Neural cell (in vitro differentiated cells): ENCODE results near the gene SLC16A2. TPM values are rescaled to one million over a fixed set of nuclear protein-coding genes. Genes with fewer than 3 reads are reported as not detected.

ENCODE experiments used
- H2AFZ ChIP-seq: fragments of 200-600, 300-800 bp; sonication (generic), shearing (Covaris generic); 2 replicates; pipeline ENCODE4 v1.6.0; 2014; ENCODE audit warnings: low read depth, mild to moderate bottlenecking, antibody characterized with exemption, low read length, moderate library complexity
- H3F3A ChIP-seq: fragments of 200-600 bp; shearing (Covaris generic); 2 replicates; pipeline ENCODE4 v1.6.1; 2016; ENCODE audit warnings: mild to moderate bottlenecking, moderate library complexity, mixed read lengths, antibody characterized with exemption, low read length; ENCODE audit not compliant: insufficient read depth, poor library complexity, severe bottlenecking
- H3K27ac ChIP-seq: fragments of 200-600, 300-800 bp; sonication (generic), shearing (Covaris generic); 2 replicates; pipeline ENCODE4 v1.5.1; 2014; ENCODE audit warnings: mild to moderate bottlenecking, low read length, moderate library complexity
- H3K27me3 ChIP-seq: fragments of 300-800, 200-600 bp; sonication (generic), shearing (Covaris generic); 2 replicates; pipeline ENCODE4 v1.6.0; 2014; ENCODE audit warnings: mild to moderate bottlenecking, low read depth, low read length, moderate library complexity; ENCODE audit not compliant: insufficient read depth
- H3K36me3 ChIP-seq: fragments of 300-800, 200-600 bp; sonication (generic), shearing (Covaris generic); 2 replicates; pipeline ENCODE4 v1.5.1; 2014; ENCODE audit warnings: mild to moderate bottlenecking, antibody characterized with exemption, low read length, moderate library complexity; ENCODE audit not compliant: insufficient read depth
- H3K4me2 ChIP-seq: fragments of 300-800, 200-600 bp; sonication (generic), shearing (Covaris generic); 2 replicates; pipeline ENCODE4 v1.6.0; 2014; ENCODE audit warnings: mild to moderate bottlenecking, low read length
- H3K4me3 ChIP-seq: fragments of 300-800, 200-600 bp; sonication (generic), shearing (Covaris generic); 2 replicates; pipeline ENCODE4 v1.5.1; 2014; ENCODE audit warnings: mild to moderate bottlenecking, low read length, moderate library complexity
- H3K79me2 ChIP-seq: fragments of 200-600 bp; shearing (Covaris generic); replicated peaks from 2 replicates; pipeline ENCODE4 v1.6.0; 2014; ENCODE audit warnings: mild to moderate bottlenecking, low read length, moderate library complexity; ENCODE audit not compliant: insufficient read depth
- H3K9ac ChIP-seq: fragments of 300-800, 200-600 bp; sonication (generic), shearing (Covaris generic); 2 replicates; pipeline ENCODE4 v1.6.1; 2016; ENCODE audit warnings: mild to moderate bottlenecking, low read length, mixed read lengths
- H3K9me2 ChIP-seq: fragments of 200-600 bp; shearing (Covaris generic); 2 replicates; pipeline ENCODE4 v1.6.1; 2016; ENCODE audit warnings: mild to moderate bottlenecking, low read length, mixed read lengths; ENCODE audit not compliant: insufficient read depth
- H3K9me3 ChIP-seq: fragments of 200-600, 300-800 bp; sonication (generic), shearing (Covaris generic); 2 replicates; pipeline ENCODE4 v1.6.1; 2016; ENCODE audit warnings: mild to moderate bottlenecking, mixed run types, low read length, moderate library complexity, mixed read lengths
- H4K20me1 ChIP-seq: fragments of 200-600 bp; shearing (Covaris generic); 2 replicates; pipeline ENCODE4 v1.6.1; 2016; ENCODE audit warnings: mild to moderate bottlenecking, mixed run types; ENCODE audit not compliant: insufficient read depth
- EP300 ChIP-seq: fragments of 450-650 bp; conservative IDR thresholded peaks from 2 replicates; pipeline ENCODE4 v1.6.1; 2014; ENCODE audit warnings: antibody characterized with exemption, mild to moderate bottlenecking, moderate library complexity; ENCODE audit not compliant: poor library complexity, severe bottlenecking
- EZH2 ChIP-seq: fragments of 200-600, 300-800 bp; shearing (Covaris generic), sonication (generic); IDR thresholded peaks from 2 replicates; pipeline ENCODE4 v1.6.1; 2014; ENCODE audit warnings: antibody characterized with exemption, low read length, borderline replicate concordance, mild to moderate bottlenecking; ENCODE audit not compliant: insufficient read depth, poor library complexity, severe bottlenecking
- MXI1 ChIP-seq: fragments of 450-650 bp; conservative IDR thresholded peaks from 2 replicates; pipeline ENCODE4 v1.6.1; 2014; ENCODE audit warnings: antibody characterized with exemption, mild to moderate bottlenecking; ENCODE audit not compliant: poor library complexity, severe bottlenecking
- POLR2AphosphoS5 ChIP-seq: IDR thresholded peaks from 2 replicates; pipeline ENCODE4 v1.6.1; 2012
- RAD21 ChIP-seq: fragments of 450-650 bp; conservative IDR thresholded peaks from 2 replicates; pipeline ENCODE4 v1.6.1; 2014; ENCODE audit warnings: antibody characterized with exemption, mild to moderate bottlenecking, moderate library complexity
- SMC3 ChIP-seq: fragments of 450-650 bp; conservative IDR thresholded peaks from 2 replicates; pipeline ENCODE4 v1.6.1; 2014; ENCODE audit warnings: antibody characterized with exemption, mild to moderate bottlenecking, moderate library complexity; ENCODE audit not compliant: poor library complexity
- TAF1 ChIP-seq: IDR thresholded peaks from 2 replicates; pipeline ENCODE4 v1.6.1; 2012; ENCODE audit warnings: low read depth
- polyA plus RNA-seq: library from polyadenylated mRNA; depleted of rRNA; stranded (reverse); fragments of >200 nt; gene quantifications from 2 replicates; pipeline ENCODE4 v1.2.3, GENCODE V29; 2014
- small RNA-seq, 3 experiments: library from RNA; depleted of rRNA; stranded (forward); fragments of <200 nt; gene quantifications; one replicate each; pipeline ENCODE3, GENCODE V24; 2012
- TF ChIP-seq, protein P1 (sequence below): fragments of 450-650 bp; IDR thresholded peaks from 2 replicates; pipeline ENCODE4 v1.5.1; 2014; ENCODE audit warnings: antibody characterized with exemption, mild to moderate bottlenecking, moderate library complexity; ENCODE audit not compliant: poor library complexity, severe bottlenecking
- TF ChIP-seq, protein P2 (sequence below): IDR thresholded peaks from 2 replicates; pipeline ENCODE4 v1.6.1; 2012; ENCODE audit warnings: borderline replicate concordance

SLC16A2 gene
- polyA plus RNA-seq, 1 donor from 2014 or later: 14.5 TPM

DNA sequence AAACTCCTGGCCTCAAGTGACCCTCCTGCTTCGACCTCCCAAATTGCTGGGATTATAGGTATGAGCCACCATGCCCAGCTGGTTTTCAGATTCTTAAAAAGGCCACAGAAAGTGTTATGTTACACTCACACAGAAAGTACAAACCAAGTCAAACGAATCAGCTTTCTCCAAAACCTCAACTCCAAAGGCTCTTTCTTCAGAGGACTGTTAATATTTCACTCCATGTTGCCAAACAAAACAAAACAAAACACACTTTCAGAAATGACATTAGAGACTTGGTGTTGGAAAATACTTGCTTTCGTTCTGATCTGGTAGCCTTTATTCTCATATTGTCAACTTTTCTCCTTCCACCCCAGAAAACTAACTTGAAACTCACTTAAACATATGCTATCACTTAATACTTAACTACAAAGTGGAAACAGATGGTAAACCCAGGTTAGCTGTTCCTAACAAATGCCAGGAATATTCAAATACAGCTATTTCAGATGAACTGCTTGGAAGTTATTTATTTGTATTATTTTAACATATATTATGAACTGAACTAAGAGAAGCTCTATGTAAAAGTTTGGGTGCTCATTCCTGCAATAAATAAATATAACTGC lies 158.4 kb downstream of the SLC16A2 start:
- Histone ChIP-seq H4K20me1 (no peaks in the 10 kb centered on the region), H3K36me3 (no peaks in the 10 kb centered on the region), H3K27me3 (no peaks in the 10 kb centered on the region), H3K4me3 (no peak overlapping the region), H3K9ac (no peak overlapping the region), H3K79me2 (no peaks in the 10 kb centered on the region), H3F3A (no peaks in the 10 kb centered on the region), H3K4me2 (no peak overlapping the region), H2AFZ (no peak overlapping the region), H3K9me3 (no peaks in the 10 kb centered on the region), H3K27ac (no peak overlapping the region), H3K9me2 (no peaks in the 10 kb centered on the region)
- TF ChIP-seq EZH2 (no peak), POLR2AphosphoS5 (no peak), TAF1 (no peak), SMC3 (no peak), EP300 (no peak), RAD21 (no peak), MXI1 (no peak)
- TF ChIP-seq, protein P1, sequence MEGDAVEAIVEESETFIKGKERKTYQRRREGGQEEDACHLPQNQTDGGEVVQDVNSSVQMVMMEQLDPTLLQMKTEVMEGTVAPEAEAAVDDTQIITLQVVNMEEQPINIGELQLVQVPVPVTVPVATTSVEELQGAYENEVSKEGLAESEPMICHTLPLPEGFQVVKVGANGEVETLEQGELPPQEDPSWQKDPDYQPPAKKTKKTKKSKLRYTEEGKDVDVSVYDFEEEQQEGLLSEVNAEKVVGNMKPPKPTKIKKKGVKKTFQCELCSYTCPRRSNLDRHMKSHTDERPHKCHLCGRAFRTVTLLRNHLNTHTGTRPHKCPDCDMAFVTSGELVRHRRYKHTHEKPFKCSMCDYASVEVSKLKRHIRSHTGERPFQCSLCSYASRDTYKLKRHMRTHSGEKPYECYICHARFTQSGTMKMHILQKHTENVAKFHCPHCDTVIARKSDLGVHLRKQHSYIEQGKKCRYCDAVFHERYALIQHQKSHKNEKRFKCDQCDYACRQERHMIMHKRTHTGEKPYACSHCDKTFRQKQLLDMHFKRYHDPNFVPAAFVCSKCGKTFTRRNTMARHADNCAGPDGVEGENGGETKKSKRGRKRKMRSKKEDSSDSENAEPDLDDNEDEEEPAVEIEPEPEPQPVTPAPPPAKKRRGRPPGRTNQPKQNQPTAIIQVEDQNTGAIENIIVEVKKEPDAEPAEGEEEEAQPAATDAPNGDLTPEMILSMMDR: no peak
- TF ChIP-seq, protein P2, sequence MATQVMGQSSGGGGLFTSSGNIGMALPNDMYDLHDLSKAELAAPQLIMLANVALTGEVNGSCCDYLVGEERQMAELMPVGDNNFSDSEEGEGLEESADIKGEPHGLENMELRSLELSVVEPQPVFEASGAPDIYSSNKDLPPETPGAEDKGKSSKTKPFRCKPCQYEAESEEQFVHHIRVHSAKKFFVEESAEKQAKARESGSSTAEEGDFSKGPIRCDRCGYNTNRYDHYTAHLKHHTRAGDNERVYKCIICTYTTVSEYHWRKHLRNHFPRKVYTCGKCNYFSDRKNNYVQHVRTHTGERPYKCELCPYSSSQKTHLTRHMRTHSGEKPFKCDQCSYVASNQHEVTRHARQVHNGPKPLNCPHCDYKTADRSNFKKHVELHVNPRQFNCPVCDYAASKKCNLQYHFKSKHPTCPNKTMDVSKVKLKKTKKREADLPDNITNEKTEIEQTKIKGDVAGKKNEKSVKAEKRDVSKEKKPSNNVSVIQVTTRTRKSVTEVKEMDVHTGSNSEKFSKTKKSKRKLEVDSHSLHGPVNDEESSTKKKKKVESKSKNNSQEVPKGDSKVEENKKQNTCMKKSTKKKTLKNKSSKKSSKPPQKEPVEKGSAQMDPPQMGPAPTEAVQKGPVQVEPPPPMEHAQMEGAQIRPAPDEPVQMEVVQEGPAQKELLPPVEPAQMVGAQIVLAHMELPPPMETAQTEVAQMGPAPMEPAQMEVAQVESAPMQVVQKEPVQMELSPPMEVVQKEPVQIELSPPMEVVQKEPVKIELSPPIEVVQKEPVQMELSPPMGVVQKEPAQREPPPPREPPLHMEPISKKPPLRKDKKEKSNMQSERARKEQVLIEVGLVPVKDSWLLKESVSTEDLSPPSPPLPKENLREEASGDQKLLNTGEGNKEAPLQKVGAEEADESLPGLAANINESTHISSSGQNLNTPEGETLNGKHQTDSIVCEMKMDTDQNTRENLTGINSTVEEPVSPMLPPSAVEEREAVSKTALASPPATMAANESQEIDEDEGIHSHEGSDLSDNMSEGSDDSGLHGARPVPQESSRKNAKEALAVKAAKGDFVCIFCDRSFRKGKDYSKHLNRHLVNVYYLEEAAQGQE: no peak

Small RNA genes lying within 50 kb of the gene (small RNA-seq; reads per million reads assigned to genes)
- 0 reads per million in 3 experiments for gene RN7SL790P

Other genes starting within 250 kb of the SLC16A2 start
- gene ZCCHC13, start 117.3 kb upstream of the SLC16A2 start, polyA plus RNA-seq: not detected in 2 replicates
- gene RLIM, start 193.1 kb downstream of the SLC16A2 start, polyA plus RNA-seq: 36.8 and 40.4 TPM in 2 replicates